NOMO-1 (cell line): Measurements from ENCODE around the gene BSPRY.
"Not testable (repeated sequence)": the region's sequence is repeated elsewhere in the genome, so short reads cannot be mapped to it uniquely, and the experiment has no call there.

Experiments used
- DNase-seq, 2 experiments: peaks; one replicate each; lab custom pipeline; 2025; ENCODE audit not compliant: unreplicated experiment in 2 of 2; lab: John Stamatoyannopoulos, UW

The BSPRY gene

DNA sequence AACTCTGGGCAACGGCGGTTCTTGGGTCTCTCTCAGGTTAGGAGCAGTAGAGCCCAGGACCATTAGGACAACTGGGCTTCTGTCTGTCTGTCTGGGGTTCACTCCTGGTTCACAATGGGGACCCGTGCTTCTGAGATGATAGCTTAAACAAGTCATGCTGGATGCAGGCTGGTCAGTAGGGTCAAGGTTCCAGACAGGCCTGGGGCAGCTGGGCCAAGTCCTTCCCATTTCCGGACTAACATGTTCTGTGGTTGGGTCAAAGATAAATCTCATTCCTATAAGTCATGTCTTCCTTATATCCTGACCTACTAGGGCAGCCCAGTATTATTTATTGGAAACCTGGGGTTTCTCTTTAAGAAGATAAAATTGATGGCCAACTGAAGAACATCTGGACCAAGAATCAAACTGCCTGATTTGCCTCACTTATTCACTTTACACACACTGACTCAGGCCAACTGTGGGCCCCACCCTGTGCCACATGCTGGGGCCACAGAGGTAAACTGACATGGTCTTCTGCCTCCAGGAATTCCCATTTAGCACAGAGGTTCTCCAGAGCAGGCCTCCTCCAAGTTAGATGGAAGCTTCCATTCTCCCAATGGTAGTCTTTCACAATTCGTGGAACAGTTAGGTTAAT lies 19.1 kb downstream of the BSPRY start:
- no peak for DNase-seq

DNA sequence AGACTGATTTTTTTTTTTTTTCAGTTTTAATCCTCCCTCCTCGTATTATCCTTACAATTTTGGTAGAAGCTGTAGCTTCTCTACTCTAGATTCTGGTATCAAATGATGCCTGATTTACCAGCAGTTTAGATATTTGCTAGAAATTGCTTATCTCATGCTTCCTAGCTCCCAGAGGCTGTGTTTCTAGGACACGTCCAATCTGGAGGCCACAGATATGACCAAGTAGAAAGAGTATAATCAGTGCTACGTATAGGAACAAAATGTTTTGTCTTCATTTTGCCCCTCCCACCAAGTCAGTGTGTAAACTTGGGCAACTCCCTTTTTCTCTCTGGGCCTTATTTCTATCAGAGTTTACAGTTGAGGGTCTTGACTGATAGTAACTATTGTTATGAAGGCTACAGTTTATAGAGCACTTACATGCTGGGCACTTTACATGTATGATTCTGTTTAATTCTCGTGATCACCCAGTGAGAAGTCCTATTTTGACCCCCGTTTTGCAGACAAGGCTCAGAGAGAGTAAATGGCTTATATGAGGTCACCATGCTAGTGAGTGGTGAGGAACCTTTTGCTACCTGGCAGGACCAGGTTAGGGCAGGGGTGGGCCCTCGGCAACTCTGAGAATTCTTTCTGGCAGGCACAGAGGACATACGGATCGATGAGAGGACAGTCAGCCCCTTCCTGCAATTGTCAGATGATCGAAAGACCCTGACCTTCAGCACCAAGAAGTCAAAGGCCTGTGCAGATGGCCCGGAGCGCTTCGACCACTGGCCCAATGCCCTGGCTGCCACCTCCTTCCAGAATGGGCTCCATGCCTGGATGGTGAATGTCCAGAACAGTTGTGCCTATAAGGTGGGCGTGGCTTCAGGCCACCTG lies 19.9 kb downstream of the BSPRY start:
- no peak for DNase-seq

DNA sequence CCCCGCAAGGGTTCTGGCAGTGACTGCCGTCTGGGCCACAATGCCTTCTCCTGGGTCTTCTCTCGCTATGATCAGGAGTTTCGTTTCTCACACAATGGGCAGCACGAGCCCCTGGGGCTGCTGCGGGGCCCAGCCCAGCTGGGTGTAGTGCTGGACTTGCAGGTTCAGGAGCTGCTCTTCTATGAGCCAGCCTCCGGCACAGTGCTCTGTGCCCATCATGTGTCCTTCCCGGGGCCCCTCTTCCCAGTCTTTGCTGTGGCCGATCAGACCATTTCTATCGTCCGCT lies 20.5 kb downstream of the BSPRY start:
- no peak for DNase-seq

DNA sequence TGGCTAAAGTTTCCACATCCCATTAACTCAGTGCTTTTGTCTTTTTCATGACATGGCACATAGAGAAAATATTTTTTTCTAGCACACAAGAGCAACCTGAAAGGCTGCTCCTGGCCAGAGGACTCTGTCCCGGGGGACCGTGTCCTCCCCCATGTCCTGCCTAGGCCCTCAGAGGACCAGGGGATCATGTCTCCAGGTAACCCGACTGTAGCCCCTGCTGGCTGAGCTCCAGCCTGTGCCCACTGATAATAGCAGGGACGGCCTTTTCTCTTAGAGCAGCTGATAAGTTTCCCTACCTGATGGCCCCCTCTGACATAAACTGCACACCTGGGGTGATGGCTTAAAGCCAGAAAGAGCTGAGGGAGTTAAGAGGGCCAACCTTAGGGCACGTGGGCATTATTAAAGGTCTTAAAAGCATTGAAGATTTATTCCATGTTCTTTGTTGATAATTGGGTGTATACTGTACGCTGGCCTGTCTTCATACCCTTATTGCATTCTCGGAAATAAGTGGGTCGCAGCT lies 21.5 kb downstream of the BSPRY start:
- no peak for DNase-seq

DNA sequence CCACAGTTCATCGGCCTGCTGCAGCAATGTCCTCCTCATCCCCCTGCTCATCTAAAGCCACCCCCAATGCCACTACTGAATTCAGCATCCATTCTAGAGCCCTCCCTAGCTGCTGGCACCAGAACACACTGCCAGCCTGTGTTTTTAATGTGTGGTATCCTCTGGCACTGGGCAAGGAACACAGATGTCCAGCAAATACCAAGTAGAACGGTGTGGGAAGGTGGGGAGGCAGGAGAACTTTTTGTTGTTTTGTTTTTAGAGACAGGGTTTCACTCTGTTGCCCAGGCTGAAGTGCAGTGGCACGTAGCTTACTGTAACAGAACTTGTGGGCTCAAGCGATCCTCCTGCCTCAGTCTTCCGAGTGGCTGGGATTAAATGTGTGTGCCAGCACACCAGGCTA lies 22.7 kb downstream of the BSPRY start:
- DNase-seq, result no peak

DNA sequence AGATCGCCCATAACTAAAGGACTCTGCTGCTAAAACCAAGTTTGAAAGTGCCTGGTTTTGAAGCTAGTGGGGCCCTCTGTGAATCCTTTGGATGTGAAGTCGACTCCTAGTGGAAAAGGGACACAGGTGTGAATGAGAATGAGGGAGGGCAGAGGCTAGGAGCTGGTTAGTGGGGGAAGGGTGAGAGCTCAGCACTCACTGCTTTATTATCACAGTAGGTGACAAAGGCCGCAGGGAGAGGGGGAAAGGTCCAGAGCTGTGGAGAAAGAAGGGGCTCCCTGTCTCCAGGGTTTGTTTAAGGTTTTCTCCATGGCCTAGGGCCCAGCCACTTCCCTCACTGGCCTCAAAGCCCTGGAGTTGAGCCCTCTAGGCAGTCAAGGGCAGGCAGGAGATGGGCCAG lies 23.9 kb downstream of the BSPRY start:
- DNase-seq, result no peak

DNA sequence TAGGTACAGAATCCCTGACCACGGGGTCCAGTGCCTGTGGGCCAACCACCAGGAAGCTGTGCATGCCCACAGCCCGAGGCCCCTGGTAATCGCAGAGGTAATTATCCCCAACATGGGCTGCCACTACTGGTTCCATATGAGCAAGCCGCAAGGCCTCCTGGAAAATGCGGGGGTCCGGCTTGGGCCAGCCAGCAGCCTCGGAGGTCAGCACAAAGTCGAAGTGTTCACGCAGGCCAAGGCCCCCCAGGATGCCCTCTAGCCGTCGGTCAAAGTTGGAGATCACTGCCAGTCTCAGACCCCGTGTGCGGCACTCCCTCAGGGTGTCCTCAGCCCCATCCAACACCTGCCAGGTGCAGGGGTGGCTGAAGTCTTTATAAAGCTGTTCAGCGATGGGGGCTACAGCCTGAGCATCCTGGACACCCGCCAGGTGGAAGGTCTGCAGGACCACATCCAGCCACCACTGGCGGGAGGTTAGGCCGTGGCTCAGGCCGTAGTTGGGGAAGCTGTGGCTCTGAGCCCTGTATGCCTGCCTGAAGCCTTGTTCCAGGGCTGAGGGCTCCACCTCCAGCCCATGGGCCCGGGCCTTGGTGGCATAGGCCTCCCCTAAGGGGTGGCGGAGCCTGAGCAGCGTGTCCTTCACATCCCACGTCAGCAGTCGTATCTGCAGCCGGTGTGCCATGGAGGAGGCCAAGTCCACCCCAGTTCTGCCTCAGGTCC lies 24.5 kb downstream of the BSPRY start:
- no peak for DNase-seq

DNA sequence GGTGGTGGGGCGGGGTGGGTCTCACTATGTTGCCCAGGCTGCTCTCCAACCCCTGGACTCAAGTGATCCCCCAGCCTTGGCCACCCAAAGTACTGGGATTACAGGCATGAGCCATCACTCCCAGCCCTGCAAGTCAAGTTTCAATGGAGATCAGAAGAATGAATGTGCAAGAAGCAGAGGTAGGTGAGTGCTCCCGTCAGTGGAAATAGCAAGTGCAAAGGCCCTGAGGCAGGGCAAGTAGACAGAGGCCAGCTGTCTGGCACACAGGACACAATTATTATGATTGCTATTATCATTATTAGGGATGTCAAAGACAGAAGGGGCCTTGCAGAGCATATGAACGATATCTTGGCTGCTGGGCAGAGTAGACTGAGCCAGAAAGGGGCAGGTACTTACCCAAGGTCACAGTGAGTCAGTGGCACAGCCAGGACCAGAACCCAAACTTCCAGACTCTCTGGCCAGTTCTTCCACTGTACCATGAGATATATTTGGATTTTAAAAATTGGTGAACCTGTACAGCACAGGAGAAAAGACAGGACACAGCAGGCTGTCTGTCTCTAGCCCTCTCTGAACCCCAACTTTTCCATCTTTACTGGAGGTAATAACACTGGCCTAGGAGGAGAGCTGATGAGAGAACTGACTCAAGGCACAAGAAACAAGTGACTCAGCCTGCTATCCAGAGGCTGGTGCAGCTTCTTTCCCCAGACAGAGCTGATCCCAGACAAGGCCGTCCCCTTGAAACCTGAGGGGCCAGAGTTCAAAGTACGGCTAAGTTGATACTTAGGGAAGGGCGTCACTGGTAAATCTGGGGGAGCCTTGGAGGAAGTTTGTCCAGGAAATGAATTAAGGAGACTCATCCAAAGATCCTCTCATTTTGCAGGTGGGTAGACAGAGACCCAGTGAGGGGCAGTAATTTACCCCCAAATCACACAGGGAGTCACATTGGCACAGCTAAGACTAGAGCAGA lies 26.0 kb downstream of the BSPRY start:
- no peak for DNase-seq

DNA sequence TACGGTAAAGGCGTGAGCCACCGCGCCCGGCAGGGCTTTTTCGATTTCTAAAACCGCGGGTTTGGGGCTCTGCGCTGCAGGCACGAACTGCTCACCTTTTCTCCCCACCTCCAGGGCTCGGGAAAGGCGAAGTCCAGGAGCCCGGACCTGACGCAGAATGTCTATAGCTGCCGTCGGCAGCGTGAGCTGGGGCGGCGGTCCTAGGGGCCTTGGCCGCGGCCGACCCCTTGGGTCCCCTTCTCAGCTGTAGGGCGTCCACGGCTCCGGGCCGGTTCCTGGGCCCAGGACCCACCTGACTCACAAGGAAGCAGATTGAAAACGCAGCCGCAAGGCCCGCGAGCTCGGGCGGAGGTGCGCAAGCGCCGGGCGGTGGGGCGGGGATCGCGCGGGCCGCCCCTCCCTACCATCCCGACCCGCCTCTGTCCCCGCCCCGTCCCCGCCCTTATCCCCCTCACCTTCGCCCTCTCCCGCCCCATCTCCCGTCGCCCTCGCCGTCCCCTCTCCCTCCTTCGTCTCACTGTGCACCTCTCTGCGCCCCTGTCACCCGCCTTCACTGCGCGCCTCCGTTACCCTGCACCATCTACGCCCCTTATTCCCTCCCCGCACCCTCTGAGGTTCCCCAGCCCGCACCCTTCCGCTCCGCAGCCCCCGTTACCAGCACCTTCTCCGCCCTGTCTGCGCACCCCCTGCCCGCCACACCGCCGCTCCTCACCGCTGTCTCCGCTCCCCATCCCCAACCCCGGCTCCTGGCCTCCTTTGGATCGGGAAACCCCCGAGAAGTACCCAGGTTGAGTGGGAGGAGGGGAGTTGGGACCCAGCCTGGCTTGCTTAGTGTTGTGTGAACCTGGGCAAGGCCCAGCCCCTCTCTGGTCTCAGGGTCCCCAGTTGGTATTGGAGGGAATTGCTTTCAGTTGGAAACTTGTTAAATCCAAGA lies 27.6 kb downstream of the BSPRY start, which contains the start of gene HDHD3:
Gene HDHD3, minus strand, starts transcription at position 353 of the 934 bp plus-strand sequence. CDS start 2,632 bp downstream, outside the sequence.
- peak; percentile 59 to 75 for DNase-seq

DNA sequence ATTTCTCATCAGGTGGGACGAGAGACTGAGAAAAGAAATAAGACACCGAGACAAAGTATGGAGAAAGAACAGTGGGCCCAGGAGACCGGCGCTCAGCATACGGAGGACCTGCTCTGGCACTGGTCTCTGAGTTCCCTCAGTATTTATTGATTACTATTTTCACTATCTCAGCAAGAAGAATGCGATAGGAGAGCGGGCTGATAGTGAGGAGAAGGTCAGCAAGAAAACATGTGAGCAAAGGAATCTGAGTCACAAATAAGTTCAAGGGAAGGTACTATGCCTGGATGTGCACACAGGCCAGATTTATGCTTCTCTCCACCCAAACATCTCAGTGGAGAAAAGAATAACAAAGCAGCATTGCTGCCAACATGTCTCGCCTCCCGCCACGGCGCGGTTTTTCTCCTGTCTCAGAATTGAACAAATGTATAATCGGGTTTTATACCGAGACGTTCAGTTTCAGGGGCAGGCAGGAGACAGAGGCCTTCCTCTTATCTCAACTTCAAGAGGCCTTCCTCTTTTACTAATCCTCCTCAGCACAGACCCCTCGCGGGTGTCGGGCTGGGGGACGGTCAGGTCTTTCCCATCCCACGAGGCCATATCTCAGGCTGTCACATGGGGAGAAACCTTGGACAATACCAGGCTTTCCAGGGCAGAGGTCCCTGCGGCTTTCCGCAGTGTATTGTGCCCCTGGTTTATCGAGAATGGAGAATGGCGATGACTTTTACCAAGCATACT lies 29.9 kb downstream of the BSPRY start:
- not testable (repeated sequence) for DNase-seq

DNA sequence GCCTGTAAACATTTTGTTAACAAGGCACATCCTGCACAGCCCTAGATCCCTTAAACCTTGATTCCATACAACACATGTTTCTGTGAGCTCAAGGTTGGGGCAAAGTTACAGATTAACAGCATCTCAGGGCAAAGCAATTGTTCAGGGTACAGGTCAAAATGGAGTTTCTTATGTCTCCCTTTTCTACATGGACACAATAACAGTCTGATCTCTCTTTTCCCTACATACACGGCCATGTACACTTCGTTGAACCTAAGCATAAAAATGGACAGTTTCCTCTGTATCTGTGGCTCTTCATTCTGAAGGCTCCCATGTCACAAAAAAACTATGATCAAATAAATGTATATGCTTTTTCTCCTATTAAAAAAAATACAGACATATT lies 30.5 kb downstream of the BSPRY start:
- not testable (repeated sequence) for DNase-seq

DNA sequence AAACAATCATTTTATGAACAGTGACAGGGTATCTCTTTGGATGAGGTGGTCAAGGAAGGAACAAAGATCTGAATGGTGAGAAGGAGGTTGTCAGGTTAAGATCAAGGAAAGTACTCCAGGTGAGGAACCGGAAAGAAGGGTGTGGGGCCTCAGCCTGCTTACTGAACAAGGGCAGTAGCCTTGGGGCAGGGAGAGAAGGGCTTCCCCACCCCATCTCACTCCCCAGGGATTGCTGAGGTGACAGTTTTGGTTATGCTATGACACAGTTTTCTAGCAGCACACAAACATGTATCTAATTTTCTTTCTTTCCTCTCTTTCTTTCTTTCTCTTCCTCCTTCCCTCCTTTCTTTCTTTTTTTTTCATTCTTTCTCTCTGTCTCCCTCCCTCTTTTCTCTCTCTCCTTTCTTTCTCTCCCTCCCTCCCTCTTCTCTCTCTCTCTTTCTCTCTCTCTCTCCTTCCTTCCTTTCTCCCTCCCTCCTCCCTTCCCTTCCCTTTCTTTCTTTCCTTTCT lies 31.6 kb downstream of the BSPRY start:
- DNase-seq, result no peak

DNA sequence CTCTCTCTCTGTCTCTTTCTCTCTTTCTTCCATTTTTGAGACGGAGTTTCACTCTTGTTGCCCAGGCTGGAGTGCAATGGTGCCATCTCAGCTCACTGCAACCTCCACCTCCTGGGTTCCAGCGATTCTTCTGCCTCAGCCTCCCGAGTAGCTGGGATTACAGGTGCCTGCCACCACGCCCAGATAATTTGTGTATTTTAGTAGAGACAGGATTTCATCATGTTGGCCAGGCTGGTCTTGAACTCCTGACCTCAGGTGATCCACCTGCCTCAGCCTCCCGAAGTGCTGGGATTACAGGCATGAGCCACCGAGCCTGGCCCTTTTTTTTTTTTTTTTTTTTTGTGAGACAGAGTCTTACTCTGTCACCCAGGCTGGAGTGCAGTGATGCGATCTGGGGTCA lies 32.1 kb downstream of the BSPRY start:
- not testable (repeated sequence) for DNase-seq

DNA sequence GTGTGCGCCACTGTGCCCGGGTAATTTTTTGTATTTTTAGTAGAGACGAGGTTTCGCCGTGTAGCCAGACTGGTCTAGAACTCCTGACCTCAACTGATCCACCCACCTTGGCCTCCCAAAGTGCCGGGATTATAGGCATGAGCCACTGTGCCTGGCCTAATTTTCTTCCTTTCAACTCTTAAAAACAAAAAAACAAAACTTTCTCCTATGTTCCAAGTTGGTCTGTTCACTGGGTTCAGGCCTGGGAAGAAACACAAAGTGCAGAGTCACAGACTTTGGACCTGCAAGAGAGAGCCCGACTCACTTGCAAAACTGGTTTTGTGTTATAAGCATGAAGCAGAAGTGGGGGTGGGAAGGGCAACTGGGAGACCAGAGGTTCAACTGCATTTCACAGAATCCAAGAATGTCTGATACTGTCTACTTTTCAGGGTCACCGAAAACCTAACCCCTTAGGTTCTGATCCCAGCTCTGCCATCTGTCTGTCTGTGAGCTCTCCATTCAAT lies 32.6 kb downstream of the BSPRY start:
- no peak for DNase-seq

DNA sequence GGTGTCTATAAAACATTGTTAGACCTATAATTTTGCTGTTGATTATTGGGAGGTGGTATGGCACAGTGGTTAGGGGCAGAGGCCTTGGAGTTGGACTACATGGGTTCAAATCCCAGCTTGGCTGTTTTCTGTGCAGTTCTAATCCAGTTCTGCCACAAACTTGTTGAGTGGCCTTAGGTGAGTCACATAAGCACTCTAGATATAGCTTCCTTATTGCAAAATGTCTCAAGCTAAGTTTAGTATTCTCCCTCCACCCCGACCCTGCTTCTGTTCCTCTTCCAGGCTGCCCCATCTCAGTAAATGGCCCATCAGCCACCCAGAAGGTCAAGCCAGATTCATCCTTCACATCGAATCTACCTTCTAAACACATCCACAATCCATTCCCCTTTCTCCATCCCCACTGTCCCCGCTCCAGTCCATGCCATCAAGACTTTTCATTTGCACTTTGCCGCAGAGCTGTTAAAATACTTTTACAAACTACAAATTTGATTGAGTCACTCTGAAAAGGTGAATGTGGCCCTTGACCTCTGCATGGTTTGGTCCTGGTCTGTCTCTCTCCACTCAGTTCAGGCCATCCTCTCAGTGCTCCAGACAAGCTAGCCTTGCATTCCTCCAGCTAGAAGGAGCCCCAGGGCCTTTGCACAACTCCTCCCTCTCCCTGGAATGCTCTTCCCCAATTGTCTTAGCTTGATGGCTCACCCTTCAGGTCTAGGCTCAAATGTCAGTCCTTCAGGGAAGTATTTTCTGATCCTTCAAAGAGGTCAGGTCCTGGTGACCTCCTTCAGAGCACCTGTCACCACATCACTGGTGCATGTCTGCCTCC lies 37.4 kb downstream of the BSPRY start:
- DNase-seq, result peak; percentile 61 to 76

DNA sequence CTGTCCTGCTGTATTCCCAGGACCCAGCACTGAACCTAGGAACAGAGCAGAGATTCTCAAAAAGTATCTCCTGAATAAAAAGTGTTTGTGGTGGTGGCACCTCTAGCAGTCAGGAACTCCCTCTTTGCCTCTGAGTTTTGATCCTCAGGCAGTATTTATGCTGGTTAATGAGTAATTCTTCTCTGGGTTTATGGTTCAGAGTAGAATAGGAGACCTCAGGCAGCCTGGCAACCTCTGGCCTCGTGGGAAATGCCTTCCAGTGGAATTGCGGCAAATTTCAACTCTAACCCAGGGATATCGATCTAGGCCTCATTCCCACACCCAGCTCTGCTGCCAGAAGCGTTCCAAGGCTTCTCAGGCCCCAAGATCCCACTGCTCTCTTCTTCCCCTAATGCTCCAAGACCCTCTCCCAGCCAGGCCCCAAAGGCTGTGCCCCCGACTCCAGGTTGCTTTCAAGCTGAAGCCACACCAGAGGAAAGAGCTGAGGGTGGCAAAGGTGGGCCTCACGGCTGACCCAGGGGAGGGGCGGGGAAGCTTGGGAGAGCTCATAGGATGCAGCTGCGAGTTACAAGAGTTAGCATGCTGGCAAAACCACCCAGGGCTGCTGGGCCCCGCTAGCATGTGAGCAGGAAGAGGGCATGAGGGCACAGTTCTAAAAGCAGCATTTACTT lies 38.4 kb downstream of the BSPRY start:
- DNase-seq, result no peak

DNA sequence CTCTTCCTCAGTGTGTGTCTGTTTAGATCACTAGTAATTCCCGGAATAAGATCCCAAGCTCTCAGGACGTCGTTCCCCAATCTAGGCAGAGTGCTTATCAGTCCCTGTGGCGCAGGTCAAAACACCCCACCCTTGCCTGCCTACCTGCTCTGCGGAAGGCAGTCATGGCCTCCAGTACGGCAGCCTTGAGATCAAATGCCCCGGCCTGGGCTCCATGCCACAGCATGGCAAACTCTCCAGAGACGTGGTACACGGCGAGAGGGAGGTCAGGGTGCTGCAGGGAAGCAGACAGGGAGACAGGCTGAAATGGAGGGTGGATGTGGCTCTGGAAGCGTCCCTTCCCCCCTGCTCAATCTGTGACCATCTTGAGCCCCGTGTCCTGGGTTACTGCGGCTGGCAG lies 39.5 kb downstream of the BSPRY start:
- no peak for DNase-seq
